ENCODE measurements around the gene RAB44. TPM values are rescaled to one million over a fixed set of nuclear protein-coding genes. Genes with fewer than 3 reads are reported as not detected.

Gene RAB44
- polyA plus RNA-seq, 1 experiment = not detected

DNA sequence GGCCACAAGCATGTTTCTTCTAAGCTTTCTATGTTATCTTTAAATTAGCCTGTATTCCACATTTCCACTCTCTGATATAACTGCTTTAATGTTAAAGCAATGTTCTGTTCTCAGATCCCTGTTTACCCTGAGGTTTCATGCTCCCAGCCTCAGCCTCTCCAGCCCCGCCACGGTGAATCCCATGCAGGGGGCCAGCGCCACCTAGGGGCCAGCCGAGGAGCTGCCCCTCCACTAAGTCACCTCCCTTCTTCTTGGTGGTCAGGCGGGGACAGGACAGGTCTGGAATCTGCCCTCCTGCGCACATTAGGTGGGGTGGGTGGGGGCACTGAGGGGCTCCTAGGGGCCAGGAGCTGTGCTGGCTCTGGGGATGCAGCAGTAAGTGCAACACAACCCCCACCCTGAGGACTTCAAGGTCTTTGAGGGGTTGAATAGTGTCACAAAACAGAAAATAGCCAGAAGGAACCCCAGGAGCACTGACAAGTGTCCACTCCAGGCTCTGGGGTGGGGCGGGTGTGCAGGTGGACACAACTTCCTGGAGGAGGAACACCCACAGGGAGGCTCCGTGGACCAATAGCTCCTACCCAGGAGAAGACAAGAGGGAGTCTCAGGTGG lies 61.6 kb downstream of the RAB44 start:
- CTCF ChIA-PET = interaction anchor here (0.5 to 4.3 kb wide), 66 partner anchors 10 to 477 kb away, joined by 3 to 76 read pairs (median 4); partner anchors contain the start of gene C6orf89
- peak; percentile 45 for DNase-seq (ENCODE audit: low read depth, low spot score)
- TF ChIP-seq, protein P1, sequence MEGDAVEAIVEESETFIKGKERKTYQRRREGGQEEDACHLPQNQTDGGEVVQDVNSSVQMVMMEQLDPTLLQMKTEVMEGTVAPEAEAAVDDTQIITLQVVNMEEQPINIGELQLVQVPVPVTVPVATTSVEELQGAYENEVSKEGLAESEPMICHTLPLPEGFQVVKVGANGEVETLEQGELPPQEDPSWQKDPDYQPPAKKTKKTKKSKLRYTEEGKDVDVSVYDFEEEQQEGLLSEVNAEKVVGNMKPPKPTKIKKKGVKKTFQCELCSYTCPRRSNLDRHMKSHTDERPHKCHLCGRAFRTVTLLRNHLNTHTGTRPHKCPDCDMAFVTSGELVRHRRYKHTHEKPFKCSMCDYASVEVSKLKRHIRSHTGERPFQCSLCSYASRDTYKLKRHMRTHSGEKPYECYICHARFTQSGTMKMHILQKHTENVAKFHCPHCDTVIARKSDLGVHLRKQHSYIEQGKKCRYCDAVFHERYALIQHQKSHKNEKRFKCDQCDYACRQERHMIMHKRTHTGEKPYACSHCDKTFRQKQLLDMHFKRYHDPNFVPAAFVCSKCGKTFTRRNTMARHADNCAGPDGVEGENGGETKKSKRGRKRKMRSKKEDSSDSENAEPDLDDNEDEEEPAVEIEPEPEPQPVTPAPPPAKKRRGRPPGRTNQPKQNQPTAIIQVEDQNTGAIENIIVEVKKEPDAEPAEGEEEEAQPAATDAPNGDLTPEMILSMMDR (IDR thresholded peaks at IDR 0.05; ENCODE audit: low read depth, low read length) = peak; percentile 99
- no peak overlapping the region for H3K4me3 ChIP-seq (ENCODE audit: low read depth, low read length)
- no peak overlapping the region for H3K27ac ChIP-seq (ENCODE audit: low read depth, low read length)
- no peaks in the 10 kb centered on the region for H3K9me3 ChIP-seq (ENCODE audit: control insufficient read depth, insufficient read depth, low read length)
- POLR2A ChIA-PET = interaction anchor here (0.5 to 1.2 kb wide), 3 partner anchors 32 to 144 kb away, joined by 3 to 5 read pairs (median 3); no protein-coding TSS in a partner anchor
- peaks cover 4% of the 10 kb centered on the region for H3K27me3 ChIP-seq (ENCODE audit: control insufficient read depth, insufficient read depth, low read length)

DNA sequence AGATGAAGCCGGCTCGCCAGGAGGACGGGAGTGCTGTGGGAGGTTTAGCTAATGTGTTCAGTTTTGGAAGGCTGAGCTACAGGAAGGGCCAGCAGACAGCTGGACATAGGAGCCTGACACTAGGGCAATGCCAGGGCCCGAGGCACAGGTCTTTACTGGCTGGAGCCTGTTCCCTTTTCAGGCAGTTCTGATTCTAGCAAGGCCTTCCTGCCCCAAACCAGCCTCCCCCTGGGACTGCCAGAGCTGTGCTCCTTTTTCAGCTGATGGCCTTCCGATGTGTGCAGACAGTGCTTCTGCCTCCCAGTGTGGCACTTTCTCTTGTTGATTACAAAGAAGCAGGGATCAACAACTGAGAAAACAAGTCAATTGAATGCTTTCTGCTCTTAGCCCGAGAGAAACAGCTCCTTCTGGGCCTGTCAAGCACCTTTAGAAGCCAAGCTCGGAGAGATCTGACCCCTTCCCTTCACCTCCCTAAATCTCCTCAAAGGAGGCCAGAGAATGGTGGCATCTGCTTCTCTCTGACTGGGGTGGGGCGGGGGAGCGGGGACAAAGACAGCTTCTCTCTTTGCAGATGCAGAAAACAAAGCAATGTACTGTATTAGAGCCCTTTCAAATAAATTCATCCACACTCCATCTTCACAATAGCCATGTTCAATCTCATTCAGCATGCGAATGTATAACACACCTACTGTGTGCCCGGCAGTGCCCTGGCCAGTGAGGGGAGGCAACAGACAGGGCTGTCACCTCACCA lies 63.2 kb downstream of the RAB44 start:
- CTCF ChIA-PET = interaction anchor here (0.6 to 4.3 kb wide), 18 partner anchors 8 to 447 kb away, joined by 3 to 76 read pairs (median 4); no protein-coding TSS in a partner anchor
- H3K27me3 ChIP-seq (ENCODE audit: control insufficient read depth, insufficient read depth, low read length) = peaks cover 4% of the 10 kb centered on the region
- POLR2A ChIA-PET = interaction anchor here (0.6 to 0.7 kb wide), 2 partner anchors 83 to 296 kb away, joined by 3 read pairs; partner anchors contain the start of gene CDKN1A
- no peak overlapping the region for H3K4me3 ChIP-seq (ENCODE audit: low read depth, low read length)
- no peak for DNase-seq (ENCODE audit: low read depth, low spot score)
- H3K9me3 ChIP-seq (ENCODE audit: control insufficient read depth, insufficient read depth, low read length) = no peaks in the 10 kb centered on the region
- H3K27ac ChIP-seq (ENCODE audit: low read depth, low read length) = no peak overlapping the region
- TF ChIP-seq, protein P1 (IDR thresholded peaks at IDR 0.05; ENCODE audit: low read depth, low read length) = no peak

DNA sequence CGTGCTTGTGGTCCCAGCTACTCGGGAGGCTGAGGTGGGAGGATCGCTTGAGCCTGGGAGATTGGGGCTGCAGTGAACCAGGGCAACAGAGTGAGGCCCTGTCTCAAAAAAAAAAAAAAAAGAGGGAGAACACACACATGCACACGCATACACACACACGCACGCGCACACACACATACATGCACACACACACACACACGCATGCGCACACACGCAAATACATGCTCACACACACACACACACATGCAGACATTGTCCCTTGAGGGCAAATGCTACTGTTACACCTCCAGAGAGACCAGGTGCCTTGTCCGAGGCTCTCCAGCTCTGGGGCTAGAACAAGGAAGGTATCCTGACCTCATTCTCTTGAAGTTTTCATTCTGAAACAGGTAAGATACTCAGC lies 64.5 kb downstream of the RAB44 start:
- Histone ChIP-seq H3K9me3 (ENCODE audit: control insufficient read depth, insufficient read depth, low read length) (no peaks in the 10 kb centered on the region), H3K4me3 (ENCODE audit: low read depth, low read length) (no peak overlapping the region), H3K27me3 (ENCODE audit: control insufficient read depth, insufficient read depth, low read length) (peaks cover 4% of the 10 kb centered on the region), H3K27ac (ENCODE audit: low read depth, low read length) (no peak overlapping the region)
- DNase-seq (ENCODE audit: low read depth, low spot score) = no peak
- CTCF ChIA-PET = interaction anchor here (0.7 to 4.3 kb wide), 3 partner anchors 13 to 210 kb away, joined by 3 to 35 read pairs (median 5); no protein-coding TSS in a partner anchor
- POLR2A ChIA-PET = no interaction called here
- TF ChIP-seq, protein P1 (IDR thresholded peaks at IDR 0.05; ENCODE audit: low read depth, low read length) = no peak

DNA sequence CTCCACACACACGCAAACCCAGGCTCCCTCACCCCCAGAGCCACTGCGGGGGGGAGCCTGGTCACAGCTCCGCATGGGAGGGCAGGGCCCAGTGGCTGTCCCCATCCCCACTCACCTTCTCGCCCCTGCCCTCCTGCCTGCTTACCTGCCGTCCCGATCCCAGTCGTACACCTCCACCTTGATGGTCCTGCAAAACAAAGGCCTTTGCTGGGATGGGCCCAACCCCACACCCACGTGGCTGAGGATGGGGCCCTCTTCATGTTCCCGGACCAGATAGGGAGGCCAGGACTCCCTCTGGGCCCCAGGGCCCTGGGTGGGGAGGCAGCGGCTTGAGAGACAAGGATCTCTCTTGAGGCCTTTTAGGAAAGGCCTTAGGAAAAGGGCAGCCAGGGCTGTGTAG lies 67.6 kb downstream of the RAB44 start:
- ChIA-PET CTCF (interaction anchor here (0.5 to 7.9 kb wide), 26 partner anchors 11 to 446 kb away, joined by 3 to 210 read pairs (median 6); partner anchors contain the start of genes C6orf89 and PPIL1), POLR2A (interaction anchor here (1.1 kb wide), 1 partner anchor 221 kb away, joined by 3 read pairs; the partner anchor contains the start of gene MTCH1)
- Histone ChIP-seq H3K9me3 (ENCODE audit: control insufficient read depth, insufficient read depth, low read length) (no peaks in the 10 kb centered on the region), H3K27me3 (ENCODE audit: control insufficient read depth, insufficient read depth, low read length) (peaks cover 1% of the 10 kb centered on the region), H3K4me3 (ENCODE audit: low read depth, low read length) (no peak overlapping the region), H3K27ac (ENCODE audit: low read depth, low read length) (no peak overlapping the region)
- no peak for DNase-seq (ENCODE audit: low read depth, low spot score)
- TF ChIP-seq, protein P1 (IDR thresholded peaks at IDR 0.05; ENCODE audit: low read depth, low read length) = no peak
